WERI-Rb-1 (cell line): ENCODE results near the gene C9orf43.

ENCODE experiments used
- DNase-seq: peaks from one replicate; pipeline ENCODE4 v3.0.0-alpha.2; 2020
- H3K27ac ChIP-seq: fragments of 250-450 bp; sonication (Bioruptor Pico); 2 replicates; pipeline ENCODE4 v1.5.1; 2020; ENCODE audit warnings: mild to moderate bottlenecking, moderate library complexity
- H3K27me3 ChIP-seq: fragments of 250-450 bp; sonication (Bioruptor Pico); 2 replicates; pipeline ENCODE4 v1.5.1; 2021; ENCODE audit warnings: mild to moderate bottlenecking, low read depth, moderate library complexity; ENCODE audit not compliant: insufficient read depth, severe bottlenecking
- H3K36me3 ChIP-seq: fragments of 250-450 bp; sonication (Bioruptor Pico); 2 replicates; pipeline ENCODE4 v1.5.1; 2020; ENCODE audit warnings: mild to moderate bottlenecking, moderate library complexity
- H3K4me3 ChIP-seq: 2 replicates; pipeline ENCODE4 v1.5.1; 2011; ENCODE audit warnings: low read depth, mild to moderate bottlenecking, control low read depth, low read length
- H3K9me3 ChIP-seq: fragments of 250-450 bp; sonication (Bioruptor Pico); 2 replicates; pipeline ENCODE4 v1.5.1; 2021; ENCODE audit warnings: mild to moderate bottlenecking, moderate library complexity; ENCODE audit not compliant: severe bottlenecking
- CTCF ChIP-seq: IDR thresholded peaks from 2 replicates; pipeline ENCODE4 v1.5.1; 2011; ENCODE audit warnings: low read depth, mild to moderate bottlenecking, control low read depth, inconsistent platforms, low read length

The C9orf43 gene

GRCh38 chr9:113389451-113389850 is 21.1 kb upstream of the C9orf43 start:
- no peaks in the 10 kb centered on the region for H3K27me3 ChIP-seq
- H3K36me3 ChIP-seq = peaks cover 67% of the 10 kb centered on the region
- no peak for TF ChIP-seq CTCF
- no peaks in the 10 kb centered on the region for H3K9me3 ChIP-seq
- H3K27ac ChIP-seq = no peak overlapping the region
- H3K4me3 ChIP-seq = no peak overlapping the region
- DNase-seq = no peak

- Histone ChIP-seq H3K27me3 (no peaks in the 10 kb centered on the region), H3K9me3 (no peaks in the 10 kb centered on the region), H3K4me3 (no peak overlapping the region), H3K27ac (no peak overlapping the region), H3K36me3 (peaks cover 71% of the 10 kb centered on the region)
- DNase-seq = no peak
- TF ChIP-seq CTCF = no peak
Observed at GRCh38 chr9:113390192-113390960, 20.2 kb upstream of the C9orf43 start.

GRCh38 chr9:113391917-113392316 is 18.6 kb upstream of the C9orf43 start:
- DNase-seq = no peak
- H3K36me3 ChIP-seq = peaks cover 68% of the 10 kb centered on the region
- no peak for TF ChIP-seq CTCF
- no peak overlapping the region for H3K27ac ChIP-seq
- H3K9me3 ChIP-seq = no peaks in the 10 kb centered on the region
- no peak overlapping the region for H3K4me3 ChIP-seq
- H3K27me3 ChIP-seq = no peaks in the 10 kb centered on the region

- no peak for DNase-seq
- Histone ChIP-seq H3K9me3 (no peaks in the 10 kb centered on the region), H3K27ac (no peak overlapping the region), H3K36me3 (peaks cover 60% of the 10 kb centered on the region), H3K4me3 (no peak overlapping the region), H3K27me3 (no peaks in the 10 kb centered on the region)
- TF ChIP-seq CTCF = no peak
Observed at GRCh38 chr9:113393281-113393680, 17.3 kb upstream of the C9orf43 start.

- Histone ChIP-seq H3K27ac (no peak overlapping the region), H3K36me3 (peaks cover 41% of the 10 kb centered on the region), H3K9me3 (no peaks in the 10 kb centered on the region), H3K27me3 (no peaks in the 10 kb centered on the region), H3K4me3 (no peak overlapping the region)
- no peak for TF ChIP-seq CTCF
- no peak for DNase-seq
Observed at GRCh38 chr9:113395000-113395861, 15.3 kb upstream of the C9orf43 start.
